Thoracic aorta (tissue), 2 donors: ENCODE data around the gene BRICD5. TPM values are rescaled to one million over a fixed set of nuclear protein-coding genes. Genes with fewer than 3 reads are reported as not detected.

Source experiments
- ATAC-seq: fragments of 150-250 bp; one replicate; pipeline ENCODE4 v1.8.0; 2017; ENCODE audit warnings: low read depth; ENCODE audit not compliant: insufficient number of reproducible peaks, low FRiP score
- DNase-seq: peaks from one replicate; pipeline ENCODE4 v3.0.0-alpha.2; 2020; ENCODE audit warnings: low spot score
- H3K27ac ChIP-seq, 2 donors: fragments of 200-600 bp; sonication (generic); 1 replicate in 1 of 2; 2 replicates in 1 of 2; pipeline ENCODE4 v1.5.1; 2016; ENCODE audit warnings: mild to moderate bottlenecking in 2 of 2, moderate library complexity in 2 of 2
- H3K27me3 ChIP-seq: fragments of 200-600 bp; sonication (generic); replicated peaks from 2 replicates; pipeline ENCODE4 v1.6.0; 2016; ENCODE audit warnings: mild to moderate bottlenecking; ENCODE audit not compliant: insufficient read depth
- H3K36me3 ChIP-seq: fragments of 200-600 bp; sonication (generic); one replicate; pipeline ENCODE4 v1.5.1; 2016
- H3K4me1 ChIP-seq, 2 donors: fragments of 200-600 bp; sonication (generic); 1 replicate in 1 of 2; 2 replicates in 1 of 2; pipeline versions ENCODE4 v1.5.1 to v1.6.0; 2016; ENCODE audit warnings: low read depth in 2 of 2, mild to moderate bottlenecking in 1 of 2; ENCODE audit not compliant: control insufficient read depth in 1 of 2
- H3K4me3 ChIP-seq: fragments of 200-600 bp; sonication (generic); 2 replicates; pipeline ENCODE4 v1.5.1; 2016; ENCODE audit warnings: mild to moderate bottlenecking
- H3K9me3 ChIP-seq: fragments of 200-600 bp; sonication (generic); 2 replicates; pipeline ENCODE4 v1.5.1; 2016
- total RNA-seq, 2 donors: library from RNA; depleted of rRNA; stranded (reverse); fragments of >200 nt; gene quantifications; one replicate each; pipeline versions ENCODE4 v1.1.0 to v1.2.3, GENCODE V29; 2016
- TF ChIP-seq, protein P1 (sequence below): fragments of 200-600 bp; sonication (generic); IDR thresholded peaks from one replicate; pipeline ENCODE4 v1.5.1; 2019; ENCODE audit warnings: antibody characterized with exemption

BRICD5 gene
- total RNA-seq, 2 donors from 2014 or later = 11.4 to 43.1 TPM

DNA sequence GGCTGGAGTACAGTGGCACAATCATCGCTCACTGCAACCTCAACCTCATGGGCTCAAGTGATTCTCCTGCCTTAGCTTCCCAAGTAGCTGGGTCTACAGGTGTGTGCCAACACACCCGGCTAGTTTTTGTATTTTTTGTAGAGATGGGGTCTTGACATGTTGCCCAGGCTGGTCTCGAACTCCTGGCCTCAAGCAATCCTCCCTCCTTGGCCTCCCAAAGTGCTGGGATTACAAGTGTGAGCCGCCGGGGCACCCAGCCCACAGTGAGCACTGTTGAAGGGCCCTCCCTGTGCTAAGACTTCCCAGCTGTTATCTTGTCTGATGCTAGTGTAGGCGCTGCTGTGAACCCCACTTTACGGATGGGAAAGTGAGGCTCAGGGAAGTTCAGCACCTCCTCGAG is 22.3 kb downstream of the BRICD5 start:
- Histone ChIP-seq H3K36me3 (no peaks in the 10 kb centered on the region), H3K4me1 (no peaks in the 10 kb centered on the region), H3K9me3 (no peaks in the 10 kb centered on the region), H3K27ac (no peak overlapping the region), H3K27me3 (no peaks in the 10 kb centered on the region), H3K4me3 (no peak overlapping the region)
- DNase-seq (no peak), ATAC-seq (no peak)
- TF ChIP-seq, protein P1, sequence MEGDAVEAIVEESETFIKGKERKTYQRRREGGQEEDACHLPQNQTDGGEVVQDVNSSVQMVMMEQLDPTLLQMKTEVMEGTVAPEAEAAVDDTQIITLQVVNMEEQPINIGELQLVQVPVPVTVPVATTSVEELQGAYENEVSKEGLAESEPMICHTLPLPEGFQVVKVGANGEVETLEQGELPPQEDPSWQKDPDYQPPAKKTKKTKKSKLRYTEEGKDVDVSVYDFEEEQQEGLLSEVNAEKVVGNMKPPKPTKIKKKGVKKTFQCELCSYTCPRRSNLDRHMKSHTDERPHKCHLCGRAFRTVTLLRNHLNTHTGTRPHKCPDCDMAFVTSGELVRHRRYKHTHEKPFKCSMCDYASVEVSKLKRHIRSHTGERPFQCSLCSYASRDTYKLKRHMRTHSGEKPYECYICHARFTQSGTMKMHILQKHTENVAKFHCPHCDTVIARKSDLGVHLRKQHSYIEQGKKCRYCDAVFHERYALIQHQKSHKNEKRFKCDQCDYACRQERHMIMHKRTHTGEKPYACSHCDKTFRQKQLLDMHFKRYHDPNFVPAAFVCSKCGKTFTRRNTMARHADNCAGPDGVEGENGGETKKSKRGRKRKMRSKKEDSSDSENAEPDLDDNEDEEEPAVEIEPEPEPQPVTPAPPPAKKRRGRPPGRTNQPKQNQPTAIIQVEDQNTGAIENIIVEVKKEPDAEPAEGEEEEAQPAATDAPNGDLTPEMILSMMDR = no peak

DNA sequence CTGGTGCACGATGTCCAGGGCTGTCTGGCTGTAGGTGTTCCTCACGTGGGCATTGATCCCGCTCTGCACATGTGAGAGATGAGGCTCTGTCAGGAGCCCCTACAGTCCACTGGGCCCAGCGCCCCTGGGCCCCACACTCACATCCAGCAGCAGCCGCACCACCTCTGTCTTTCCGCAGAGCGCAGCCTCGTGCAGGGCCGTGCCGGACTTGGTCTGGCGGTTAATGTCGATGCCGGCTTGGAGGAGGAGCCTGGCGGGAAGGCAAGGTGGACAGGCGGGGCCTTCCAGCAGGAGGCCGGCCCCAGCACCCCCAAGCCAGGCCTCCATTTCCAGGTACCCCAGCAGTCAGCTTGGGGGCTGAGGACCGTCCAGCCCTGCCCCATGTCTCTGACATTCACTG is 23.5 kb downstream of the BRICD5 start:
- no peaks in the 10 kb centered on the region for H3K27me3 ChIP-seq
- TF ChIP-seq, protein P1 = no peak
- H3K4me3 ChIP-seq = no peak overlapping the region
- H3K4me1 ChIP-seq = no peaks in the 10 kb centered on the region
- DNase-seq (no peak), ATAC-seq (no peak)
- no peaks in the 10 kb centered on the region for H3K36me3 ChIP-seq
- no peaks in the 10 kb centered on the region for H3K9me3 ChIP-seq
- no peak overlapping the region for H3K27ac ChIP-seq

DNA sequence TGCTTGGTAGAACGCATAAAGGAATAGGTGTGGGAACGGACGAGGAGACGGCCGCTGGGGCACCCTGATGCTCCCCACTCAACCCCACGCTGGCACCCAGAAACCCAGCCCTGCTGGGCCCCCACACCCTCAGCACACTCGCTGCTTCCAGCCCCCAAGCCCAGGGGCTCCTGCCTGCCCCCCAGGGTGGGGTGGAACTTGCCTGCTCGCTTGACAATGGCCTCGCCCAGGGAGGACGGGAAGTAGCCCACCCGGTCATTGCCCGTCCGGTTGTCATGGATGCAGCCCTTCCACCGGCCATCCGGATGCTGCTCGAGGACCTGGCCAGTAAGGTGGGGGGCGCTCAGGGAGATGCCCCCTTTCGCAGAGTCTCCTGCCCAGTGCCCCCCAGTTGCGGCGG is 24.2 kb downstream of the BRICD5 start:
- H3K4me3 ChIP-seq = no peak overlapping the region
- ATAC-seq (no peak), DNase-seq (no peak)
- H3K9me3 ChIP-seq = no peaks in the 10 kb centered on the region
- H3K36me3 ChIP-seq = no peaks in the 10 kb centered on the region
- H3K27me3 ChIP-seq = no peaks in the 10 kb centered on the region
- H3K4me1 ChIP-seq = no peaks in the 10 kb centered on the region
- TF ChIP-seq, protein P1 = no peak
- H3K27ac ChIP-seq = no peak overlapping the region

DNA sequence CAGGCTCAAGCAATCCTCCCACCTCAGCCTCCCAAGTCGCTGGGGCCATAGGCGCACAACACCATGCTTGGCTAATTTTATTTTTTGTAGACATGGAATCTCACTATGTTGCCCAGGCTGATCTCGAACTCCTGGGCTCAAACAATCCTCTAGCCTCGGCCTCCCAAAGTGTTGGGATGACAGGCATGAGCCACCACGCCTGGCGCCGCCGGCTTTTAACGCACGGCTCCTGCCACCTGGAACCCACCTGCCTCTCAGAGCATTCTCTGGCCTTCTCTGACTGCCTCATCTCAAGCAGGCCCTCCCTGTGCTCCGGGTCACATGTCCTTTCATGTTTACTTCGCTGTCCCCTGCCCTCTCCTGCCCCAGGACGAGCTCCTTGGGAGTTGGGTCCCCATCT is 24.6 kb downstream of the BRICD5 start:
- Histone ChIP-seq H3K27me3 (no peaks in the 10 kb centered on the region), H3K9me3 (no peaks in the 10 kb centered on the region), H3K4me3 (no peak overlapping the region), H3K27ac (no peak overlapping the region), H3K36me3 (no peaks in the 10 kb centered on the region), H3K4me1 (no peaks in the 10 kb centered on the region)
- ATAC-seq (no peak), DNase-seq (no peak)
- TF ChIP-seq, protein P1 = no peak

DNA sequence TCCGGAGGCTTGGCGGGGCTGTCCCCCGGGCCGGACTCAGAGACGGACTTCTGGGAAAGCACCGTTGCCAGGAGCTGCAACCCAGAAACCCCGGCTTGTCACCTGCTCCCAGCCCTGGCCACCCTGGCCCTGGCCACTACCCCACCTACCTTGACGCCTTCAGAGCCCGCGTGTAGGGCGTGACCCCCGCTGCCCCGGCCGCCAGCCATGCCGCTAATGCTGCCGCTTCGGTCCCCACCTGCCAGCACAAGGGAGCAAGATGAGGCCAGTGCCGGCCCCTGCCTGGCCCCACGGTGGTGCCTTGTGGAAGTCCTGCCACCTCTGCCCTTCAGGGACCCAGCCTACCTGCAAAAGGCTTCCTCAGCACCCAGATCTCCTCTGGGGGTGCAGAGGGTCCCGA is 25.7 kb downstream of the BRICD5 start:
- H3K27ac ChIP-seq = no peak overlapping the region
- DNase-seq (no peak), ATAC-seq (no peak)
- H3K4me3 ChIP-seq = no peak overlapping the region
- H3K27me3 ChIP-seq = no peaks in the 10 kb centered on the region
- H3K4me1 ChIP-seq = no peaks in the 10 kb centered on the region
- H3K9me3 ChIP-seq = no peaks in the 10 kb centered on the region
- TF ChIP-seq, protein P1 = no peak
- H3K36me3 ChIP-seq = no peaks in the 10 kb centered on the region
